Activated T-cell treated with anti-CD3 and anti-CD28 coated beads, Interleukin-2, amount 50 U/mL, for 48 hours (primary cell): ENCODE results near the gene NEIL1.
"Not testable (repeated sequence)": the region's sequence is repeated elsewhere in the genome, so short reads cannot be mapped to it uniquely, and the experiment has no call there.

Experiments used
- DNase-seq, 2 experiments: peaks; one replicate each; pipeline ENCODE4 v3.0.0-alpha.2; 2020

Gene NEIL1

GRCh38 chr15:75383986-75384385, 37.1 kb downstream of the NEIL1 start:
- not testable (repeated sequence) for DNase-seq

- no peak for DNase-seq
Observed at GRCh38 chr15:75389791-75390382, 43.0 kb downstream of the NEIL1 start.

DNA sequence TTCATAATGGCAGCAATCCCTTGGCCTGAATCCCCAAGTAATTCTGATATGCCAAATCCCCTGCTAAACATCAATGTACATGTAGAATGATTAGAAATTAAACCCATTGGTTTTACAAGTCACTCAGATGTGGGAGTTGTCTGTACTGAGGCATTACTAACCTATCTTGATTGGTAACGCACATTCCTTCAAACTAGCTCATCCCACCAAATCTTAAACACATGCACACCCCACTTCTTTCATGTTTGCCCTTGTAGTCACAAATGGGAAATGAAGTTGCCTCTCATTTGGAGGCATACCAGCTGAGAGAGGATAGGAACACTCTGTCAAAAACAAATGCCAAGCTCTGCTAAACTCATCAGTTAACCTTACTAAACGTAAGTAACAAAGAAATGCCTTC, 50.7 kb downstream of the NEIL1 start:
- no peak for DNase-seq

DNA sequence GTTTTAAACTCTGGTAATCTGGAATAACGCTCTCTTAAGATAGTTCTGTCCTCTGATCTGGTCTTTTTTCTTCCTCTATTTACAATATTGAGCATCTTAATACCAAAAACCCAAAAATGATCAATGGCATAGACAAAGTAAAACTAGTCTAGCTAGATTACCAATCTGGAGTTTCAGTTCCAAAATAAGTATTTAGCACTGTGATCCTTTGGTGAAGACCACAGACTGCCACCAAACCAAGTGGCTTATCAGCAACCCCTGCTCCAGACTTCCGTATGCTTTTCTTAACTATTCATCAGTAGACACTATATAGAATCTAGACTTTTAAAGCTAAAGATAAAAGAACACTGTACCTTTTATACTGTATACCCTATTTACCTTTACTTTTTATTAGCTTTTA, 57.1 kb downstream of the NEIL1 start:
- DNase-seq, result no peak
